GM21381 (cell line): Measurements from ENCODE around the gene TACC2.

Experiments
- ATAC-seq: cut with Tn5 transposase; IDR thresholded peaks from one replicate; pipeline ENCODE4 v1.9.1; 2021; ENCODE audit warnings: mild to moderate bottlenecking, moderate library complexity; ENCODE audit not compliant: unreplicated experiment

TACC2 gene

GRCh38 chr10:122120008-122120744, 131.2 kb downstream of the TACC2 start:
- ATAC-seq: no peak

- no peak for ATAC-seq
These were observed 132.1 kb downstream of the TACC2 start for GRCh38 chr10:122121059-122121458.

- no peak for ATAC-seq
These were observed 133.5 kb downstream of the TACC2 start for GRCh38 chr10:122122493-122122892.

GRCh38 chr10:122123186-122123585, 134.2 kb downstream of the TACC2 start:
- no peak for ATAC-seq

GRCh38 chr10:122124342-122124741, 135.4 kb downstream of the TACC2 start:
- ATAC-seq: no peak

- no peak for ATAC-seq
These were observed 135.8 kb downstream of the TACC2 start for GRCh38 chr10:122124808-122125207.

GRCh38 chr10:122126763-122127659, 138.0 kb downstream of the TACC2 start:
- no peak for ATAC-seq

GRCh38 chr10:122127943-122128342, 139.0 kb downstream of the TACC2 start:
- ATAC-seq: no peak

GRCh38 chr10:122128357-122128756, 139.4 kb downstream of the TACC2 start:
- no peak for ATAC-seq

- no peak for ATAC-seq
These were observed 141.6 kb downstream of the TACC2 start for GRCh38 chr10:122130474-122131110.

GRCh38 chr10:122132331-122132755, 143.4 kb downstream of the TACC2 start:
- ATAC-seq: no peak

GRCh38 chr10:122132882-122133565, 144.1 kb downstream of the TACC2 start:
- no peak for ATAC-seq

GRCh38 chr10:122135251-122136025, 146.5 kb downstream of the TACC2 start:
- ATAC-seq: no peak

- no peak for ATAC-seq
These were observed 150.1 kb downstream of the TACC2 start for GRCh38 chr10:122138831-122139625.

GRCh38 chr10:122139627-122140170, 150.7 kb downstream of the TACC2 start:
- no peak for ATAC-seq

- ATAC-seq: no peak
These were observed 151.5 kb downstream of the TACC2 start for GRCh38 chr10:122140461-122140902.

- no peak for ATAC-seq
These were observed 152.1 kb downstream of the TACC2 start for GRCh38 chr10:122140941-122141623.
